CD4-positive, alpha-beta T cell treated with Interleukin-1 beta for 1 hour (primary cell): ENCODE results near the gene HSPB6.

Source experiments
- DNase-seq, 2 donors: peaks; one replicate each; pipeline ENCODE4 v3.0.0-alpha.2; 2020 to 2022

Gene HSPB6

DNA sequence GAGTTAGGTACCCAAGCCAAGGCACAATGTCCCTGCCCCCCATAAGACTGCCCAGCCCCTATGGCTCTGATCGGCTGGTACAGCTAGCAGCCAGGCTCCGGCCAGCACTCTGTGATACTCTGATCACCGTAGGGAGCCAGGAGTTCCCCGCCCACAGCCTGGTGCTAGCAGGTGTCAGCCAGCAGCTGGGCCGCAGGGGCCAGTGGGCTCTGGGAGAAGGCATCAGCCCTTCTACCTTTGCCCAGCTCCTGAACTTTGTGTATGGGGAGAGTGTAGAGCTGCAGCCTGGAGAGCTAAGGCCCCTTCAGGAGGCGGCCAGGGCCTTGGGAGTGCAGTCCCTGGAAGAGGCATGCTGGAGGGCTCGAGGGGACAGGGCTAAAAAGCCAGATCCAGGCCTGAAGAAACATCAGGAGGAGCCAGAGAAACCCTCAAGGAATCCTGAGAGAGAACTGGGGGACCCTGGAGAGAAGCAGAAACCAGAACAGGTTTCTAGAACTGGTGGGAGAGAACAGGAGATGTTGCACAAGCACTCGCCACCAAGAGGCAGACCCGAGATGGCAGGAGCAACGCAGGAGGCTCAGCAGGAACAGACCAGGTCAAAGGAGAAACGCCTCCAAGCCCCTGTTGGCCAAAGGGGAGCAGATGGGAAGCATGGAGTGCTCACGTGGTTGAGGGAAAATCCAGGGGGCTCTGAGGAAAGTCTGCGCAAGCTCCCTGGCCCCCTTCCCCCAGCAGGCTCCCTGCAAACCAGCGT is 42.1 kb downstream of the HSPB6 start:
- no peak for DNase-seq

DNA sequence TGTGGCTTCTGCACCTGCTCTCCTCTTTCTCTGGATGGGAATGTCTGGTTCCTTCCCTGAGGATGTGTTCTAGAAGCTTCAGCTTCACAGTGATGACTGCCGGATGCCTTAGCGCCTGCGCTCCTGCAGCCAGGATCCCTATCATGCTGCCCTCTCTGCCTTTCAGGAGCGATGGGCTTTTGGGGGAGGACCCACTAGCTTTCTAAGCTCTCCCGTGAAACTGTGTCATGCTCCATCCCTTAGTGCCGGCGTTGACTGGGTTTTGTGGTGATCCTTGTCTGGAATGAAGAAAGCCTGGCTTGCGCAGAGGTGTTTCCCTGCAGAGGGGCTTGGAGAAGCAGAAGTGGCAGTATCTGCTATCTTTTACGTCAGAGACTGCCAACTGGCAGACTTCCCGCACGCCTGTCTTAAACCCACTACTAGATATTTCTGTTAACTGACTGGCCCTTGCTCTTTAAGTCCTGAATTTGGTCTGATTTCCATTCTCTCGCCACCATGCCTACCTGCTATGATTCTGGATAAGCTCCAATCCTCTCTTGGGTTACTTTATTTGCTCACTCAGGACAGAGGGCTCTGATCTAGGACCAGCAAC is 42.8 kb downstream of the HSPB6 start:
- no peak for DNase-seq

DNA sequence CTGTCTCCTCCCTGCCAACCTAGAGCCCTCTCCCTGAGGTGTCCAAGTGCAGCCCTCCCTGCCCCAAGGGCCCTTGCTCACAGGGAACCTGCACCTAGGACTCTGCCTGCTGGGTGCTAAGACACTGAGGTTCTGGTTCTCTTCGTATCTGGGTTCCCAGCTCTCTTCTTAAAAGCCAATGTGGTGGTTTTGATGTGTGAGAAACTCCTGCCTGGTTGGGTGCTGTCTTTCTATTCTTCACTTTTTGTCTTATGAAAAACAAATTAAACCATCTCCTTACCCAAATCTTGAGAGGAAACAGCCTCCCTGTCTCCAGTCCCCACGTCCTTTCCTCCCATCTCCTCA is 43.4 kb downstream of the HSPB6 start:
- no peak for DNase-seq

DNA sequence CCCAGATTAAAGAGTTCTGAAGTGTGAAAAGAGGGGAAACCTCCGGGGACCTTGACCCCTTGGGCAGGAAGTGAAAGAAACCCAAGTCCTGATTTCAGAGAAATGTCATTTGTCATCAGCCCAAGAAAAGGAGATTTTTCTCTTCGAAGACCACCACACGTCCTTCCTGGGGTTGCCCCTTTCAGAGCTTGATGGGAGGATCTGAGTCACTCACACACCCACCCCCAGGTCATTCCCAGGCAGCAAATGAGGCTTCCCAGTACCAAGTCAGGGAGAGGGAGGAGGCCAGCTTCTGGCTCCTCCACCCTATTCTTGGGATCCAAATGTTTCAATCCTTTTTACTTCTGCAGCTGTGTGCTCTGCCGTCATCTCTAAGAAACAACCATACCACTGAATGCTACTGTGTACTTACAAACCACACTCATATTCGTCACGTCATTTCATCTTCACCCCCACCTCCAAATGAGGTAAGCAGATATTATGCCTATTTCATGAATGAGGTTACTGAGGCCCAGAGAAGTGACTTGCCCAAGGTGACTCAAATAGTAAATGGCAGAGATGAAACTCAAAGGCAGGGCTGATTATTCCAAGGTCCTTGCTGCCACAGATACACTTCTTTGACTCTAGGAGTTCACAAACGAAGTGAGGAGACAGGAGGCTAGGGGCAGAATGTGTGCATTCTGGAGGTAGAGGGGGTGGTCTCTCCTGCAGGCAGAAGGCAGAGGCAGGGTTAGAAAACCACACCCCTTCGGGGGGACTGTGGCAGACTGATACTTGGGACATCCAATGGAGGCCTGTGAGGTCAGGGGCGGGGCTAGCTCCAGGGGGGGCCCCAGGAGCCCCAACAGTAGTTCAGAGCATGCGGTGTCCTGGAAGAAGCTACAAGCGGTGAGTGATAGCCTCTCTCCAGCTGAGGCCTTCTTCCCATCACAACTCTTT is 44.0 kb downstream of the HSPB6 start:
- DNase-seq: peak; percentile 43 to 50

DNA sequence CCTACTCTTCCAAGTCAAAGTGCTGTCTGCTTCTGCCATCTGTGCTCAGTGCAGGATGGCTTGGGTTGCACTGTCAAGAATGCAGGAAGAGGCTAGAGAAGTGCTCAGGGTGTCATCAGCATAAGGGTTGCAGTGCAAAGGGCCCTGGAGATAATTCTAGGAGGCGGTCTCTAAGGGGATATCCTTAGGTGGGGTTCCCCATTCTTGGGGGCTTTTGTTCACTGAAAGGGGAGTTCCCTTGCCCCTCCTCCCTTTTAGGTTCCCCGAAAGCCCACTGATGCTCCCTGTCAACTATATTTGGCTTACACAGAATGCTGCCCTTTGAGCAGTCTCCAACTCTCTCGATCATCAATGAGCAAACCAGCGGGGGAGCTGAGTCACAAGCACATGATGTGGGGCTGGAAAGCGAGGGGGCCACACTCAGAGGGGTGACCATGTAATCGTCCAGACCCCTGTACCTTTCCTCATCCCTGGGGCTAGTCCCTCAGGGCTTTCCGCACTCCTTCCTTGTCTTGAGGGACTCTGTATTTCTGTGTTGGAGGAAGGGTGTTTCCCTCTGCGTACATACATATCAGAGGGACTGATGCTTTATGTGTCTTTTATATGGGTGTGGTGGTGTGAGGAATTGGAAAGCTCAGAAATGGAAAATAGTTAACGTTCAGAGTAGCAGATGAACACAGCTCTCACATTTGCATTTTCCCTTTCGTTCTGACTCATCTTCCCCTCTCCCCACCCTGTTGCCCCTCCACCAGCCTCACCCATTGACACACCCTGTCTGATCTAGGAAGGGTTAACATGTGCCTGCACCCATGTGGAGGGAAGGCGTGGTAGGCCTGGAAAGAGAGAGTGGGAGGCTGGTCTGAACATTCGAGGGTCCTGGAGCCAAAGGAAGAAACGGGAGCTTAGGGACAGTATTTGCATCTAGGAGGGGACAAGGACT is 45.8 kb downstream of the HSPB6 start:
- DNase-seq: peak in 1 of 2 donors; percentile 33

DNA sequence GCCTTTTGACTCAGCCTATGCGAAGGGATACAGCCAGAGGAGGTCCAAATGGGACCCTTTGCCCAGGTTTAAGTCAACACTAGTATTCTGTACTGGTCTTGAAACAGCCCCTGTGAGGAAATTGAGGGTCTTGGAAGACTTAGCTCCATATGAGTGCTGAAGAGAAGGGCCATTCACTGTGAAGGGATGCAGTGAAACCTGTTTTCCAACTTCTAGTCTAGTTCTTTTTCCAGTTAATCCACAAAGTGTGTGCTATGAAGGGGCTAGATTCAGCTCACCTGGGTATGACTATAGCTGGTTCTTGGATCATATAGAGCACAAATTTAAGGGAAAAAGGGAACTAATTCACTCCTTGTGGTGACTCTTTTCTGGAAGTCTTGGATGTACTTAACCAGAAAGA is 48.4 kb downstream of the HSPB6 start:
- no peak for DNase-seq
